H9 (cell line): ENCODE data around the gene KIAA0930. TPM values are rescaled to one million over a fixed set of nuclear protein-coding genes. Genes with fewer than 3 reads are reported as not detected.

Experiments used
- DNase-seq: peaks from one replicate; pipeline ENCODE4 v3.0.0-alpha.2; 2017
- H2AFZ ChIP-seq: one replicate; pipeline ENCODE4 v1.6.1; 2013; ENCODE audit warnings: mild to moderate bottlenecking, low read length, control low read depth, moderate library complexity
- H2AK5ac ChIP-seq: 2 replicates; pipeline ENCODE4 v1.6.1; 2013; ENCODE audit warnings: low read length, control low read depth, mixed read lengths; ENCODE audit not compliant: insufficient read length
- H2BK120ac ChIP-seq: one replicate; pipeline ENCODE4 v1.6.1; 2013; ENCODE audit warnings: low read depth, mild to moderate bottlenecking, low read length, control low read depth, inconsistent platforms; ENCODE audit not compliant: poor library complexity, severe bottlenecking
- H2BK12ac ChIP-seq: 2 replicates; pipeline ENCODE4 v1.6.1; 2013; ENCODE audit warnings: low read length, control low read depth, mixed read lengths, low read depth; ENCODE audit not compliant: insufficient read length
- H2BK15ac ChIP-seq: 2 replicates; pipeline ENCODE4 v1.6.1; 2013; ENCODE audit warnings: low read depth, low read length, control low read depth
- H2BK20ac ChIP-seq: one replicate; pipeline ENCODE4 v1.6.1; 2013; ENCODE audit warnings: low read depth, mild to moderate bottlenecking, low read length, control low read depth, inconsistent platforms; ENCODE audit not compliant: poor library complexity, severe bottlenecking
- H2BK5ac ChIP-seq: 2 replicates; pipeline ENCODE4 v1.6.1; 2013; ENCODE audit warnings: low read length, control low read depth, mixed read lengths; ENCODE audit not compliant: insufficient read length
- H3K14ac ChIP-seq: 2 replicates; pipeline ENCODE4 v1.6.1; 2013; ENCODE audit warnings: low read length, control low read depth; ENCODE audit not compliant: insufficient read depth
- H3K18ac ChIP-seq: 2 replicates; pipeline ENCODE4 v1.6.1; 2013; ENCODE audit warnings: low read depth, mild to moderate bottlenecking, mixed read lengths, low read length, control low read depth; ENCODE audit not compliant: insufficient read length
- H3K23ac ChIP-seq: 2 replicates; pipeline ENCODE4 v1.6.1; 2013; ENCODE audit warnings: low read length, control low read depth, mixed read lengths, low read depth; ENCODE audit not compliant: insufficient read length
- H3K23me2 ChIP-seq: 2 replicates; pipeline ENCODE4 v1.6.1; 2013; ENCODE audit warnings: low read depth, mild to moderate bottlenecking, mixed read lengths, low read length, control low read depth; ENCODE audit not compliant: insufficient read length, poor library complexity, severe bottlenecking
- H3K27ac ChIP-seq: 2 replicates; pipeline ENCODE4 v1.5.1; 2013; ENCODE audit warnings: low read length, control low read depth, mixed read lengths, low read depth; ENCODE audit not compliant: insufficient read length
- H3K27me3 ChIP-seq: 2 replicates; pipeline ENCODE4 v1.6.1; 2013; ENCODE audit warnings: low read length, control low read depth, inconsistent platforms; ENCODE audit not compliant: insufficient read depth
- H3K4ac ChIP-seq: 2 replicates; pipeline ENCODE4 v1.6.1; 2013; ENCODE audit warnings: low read depth, mild to moderate bottlenecking, control low read depth, inconsistent platforms, low read length, moderate library complexity
- H3K4me1 ChIP-seq: 2 replicates; pipeline ENCODE4 v1.6.1; 2013; ENCODE audit warnings: low read length, control low read depth, inconsistent platforms; ENCODE audit not compliant: insufficient read depth
- H3K4me2 ChIP-seq: 2 replicates; pipeline ENCODE4 v1.6.1; 2013; ENCODE audit warnings: low read length, control low read depth, mixed read lengths; ENCODE audit not compliant: insufficient read length, insufficient read depth
- H3K56ac ChIP-seq: 2 replicates; pipeline ENCODE4 v1.6.1; 2013; ENCODE audit warnings: low read depth, mild to moderate bottlenecking, mixed read lengths, low read length, control low read depth; ENCODE audit not compliant: insufficient read length
- H3K79me1 ChIP-seq: 2 replicates; pipeline ENCODE4 v1.6.1; 2013; ENCODE audit warnings: low read depth, mild to moderate bottlenecking, moderate library complexity, low read length, control low read depth, inconsistent platforms; ENCODE audit not compliant: insufficient read depth, poor library complexity, severe bottlenecking
- H3K79me2 ChIP-seq: 2 replicates; pipeline ENCODE4 v1.6.1; 2013; ENCODE audit warnings: low read length, control low read depth, inconsistent platforms; ENCODE audit not compliant: insufficient read depth
- H3K9ac ChIP-seq: 2 replicates; pipeline ENCODE4 v1.6.1; 2013; ENCODE audit warnings: low read length, control low read depth, mixed read lengths; ENCODE audit not compliant: insufficient read length; ENCODE audit errors: extremely low read depth
- H3K9me3 ChIP-seq: one replicate; pipeline ENCODE4 v1.6.1; 2013; ENCODE audit warnings: low read depth, low read length, inconsistent platforms; ENCODE audit not compliant: control insufficient read depth
- H3T11ph ChIP-seq: one replicate; pipeline ENCODE4 v1.6.1; 2013; ENCODE audit warnings: mild to moderate bottlenecking, low read length, control low read depth, inconsistent platforms
- H4K20me1 ChIP-seq: one replicate; pipeline ENCODE4 v1.6.1; 2013; ENCODE audit not compliant: control insufficient read depth, insufficient read length, insufficient read depth
- H4K5ac ChIP-seq: 2 replicates; pipeline ENCODE4 v1.6.1; 2013; ENCODE audit warnings: low read depth, mild to moderate bottlenecking, mixed read lengths, low read length, control low read depth; ENCODE audit not compliant: insufficient read length
- H4K8ac ChIP-seq: replicated peaks from 2 replicates; pipeline ENCODE4 v1.6.1; 2013; ENCODE audit warnings: low read length, control low read depth, mixed read lengths, low read depth; ENCODE audit not compliant: insufficient read length
- H4K91ac ChIP-seq: 2 replicates; pipeline ENCODE4 v1.6.1; 2013; ENCODE audit warnings: low read depth, mild to moderate bottlenecking, moderate library complexity, mixed read lengths, low read length, control low read depth; ENCODE audit not compliant: insufficient read length
- H3K27ac Mint-ChIP-seq, 3 experiments: 2 replicates in 2 of 3; 3 replicates in 1 of 3; pipeline ENCODE4 v1.8.0; 2020 to 2021; ENCODE audit warnings: mixed read lengths in 3 of 3, mild to moderate bottlenecking in 1 of 3, moderate library complexity in 1 of 3
- H3K27me3 Mint-ChIP-seq: 2 replicates; pipeline ENCODE4 v1.8.0; 2021; ENCODE audit warnings: low read depth, mild to moderate bottlenecking, moderate library complexity, mixed read lengths
- H3K36me3 Mint-ChIP-seq, 3 experiments: 2 replicates in 2 of 3; 3 replicates in 1 of 3; pipeline ENCODE4 v1.8.0; 2020 to 2021; ENCODE audit warnings: low read depth in 3 of 3, mixed read lengths in 3 of 3; ENCODE audit not compliant: insufficient read depth in 1 of 3
- H3K4me1 Mint-ChIP-seq, 2 experiments: 2 replicates each; pipeline ENCODE4 v1.8.0; 2020; ENCODE audit warnings: mixed read lengths in 2 of 2
- H3K4me3 Mint-ChIP-seq, 2 experiments: 2 replicates in 1 of 2; 3 replicates in 1 of 2; pipeline ENCODE4 v1.8.0; 2020 to 2021; ENCODE audit warnings: mild to moderate bottlenecking in 2 of 2, mixed read lengths in 2 of 2, moderate library complexity in 1 of 2
- H3K9me3 Mint-ChIP-seq, 2 experiments: 2 replicates in 1 of 2; 3 replicates in 1 of 2; pipeline ENCODE4 v1.8.0; 2020; ENCODE audit warnings: mild to moderate bottlenecking in 2 of 2, mixed read lengths in 2 of 2, moderate library complexity in 1 of 2
- CTCF ChIP-seq: fragments of 200-600 bp; sonication (generic); conservative IDR thresholded peaks from 3 replicates; pipeline ENCODE4 v1.8.0; 2021; ENCODE audit warnings: antibody characterized with exemption, mild to moderate bottlenecking
- WGBS: extraction: QIAGEN DNeasy Blood & Tissue Kit; methylation state at CpG from one replicate; pipeline ENCODE4 v1.1.7; 2013; ENCODE audit warnings: missing lambda C conversion rate, low lambda C conversion rate, mixed read lengths; ENCODE audit not compliant: insufficient read length; ENCODE audit errors: extremely low coverage; 5-methylcytosine and 5-hydroxymethylcytosine counted together
- total RNA-seq: library from RNA; stranded (reverse); gene quantifications from 2 replicates; pipeline ENCODE4 v1.2.1, GENCODE V29; 2021

Gene KIAA0930
- total RNA-seq, 1 experiment from 2014 or later = 46.2 TPM

GRCh38 chr22:45206233-45206632 lies 34.5 kb downstream of the KIAA0930 start:
- no peak overlapping the region for H2AK5ac ChIP-seq
- H2AFZ ChIP-seq = no peak overlapping the region
- peaks cover 7 to 26% of the 10 kb centered on the region in 2 experiments for H3K4me1 Mint-ChIP-seq
- H2BK120ac ChIP-seq = no peak overlapping the region
- TF ChIP-seq CTCF = no peak
- no peak overlapping the region for H3K9ac ChIP-seq
- H2BK12ac ChIP-seq = no peak overlapping the region
- no peaks in the 10 kb centered on the region for H3K79me2 ChIP-seq
- H3K23ac ChIP-seq = no peak overlapping the region
- H4K20me1 ChIP-seq = peaks cover 4% of the 10 kb centered on the region
- H4K91ac ChIP-seq = no peak overlapping the region
- no peak overlapping the region for H3K4me3 Mint-ChIP-seq
- H3K79me1 ChIP-seq = no peaks in the 10 kb centered on the region
- no peak overlapping the region for H4K8ac ChIP-seq
- peaks cover 0 to 16% (median 11%) of the 10 kb centered on the region in 3 experiments; a peak in 6 of 7 replicates for H3K36me3 Mint-ChIP-seq
- no peaks in the 10 kb centered on the region for H3K4me1 ChIP-seq
- no peak overlapping the region for H3T11ph ChIP-seq
- H3K23me2 ChIP-seq = no peaks in the 10 kb centered on the region
- no peak overlapping the region for H3K18ac ChIP-seq
- no peak overlapping the region for H3K4ac ChIP-seq
- DNase-seq = no peak
- no peak overlapping the region; a peak in 1 of 7 replicates for H3K27ac Mint-ChIP-seq
- H3K9me3 ChIP-seq = no peaks in the 10 kb centered on the region
- H2BK5ac ChIP-seq = no peak overlapping the region
- no peaks in the 10 kb centered on the region; the same call in 1 of the 2 replicates for H3K27me3 Mint-ChIP-seq
- H3K27ac ChIP-seq = no peak overlapping the region
- no peaks in the 10 kb centered on the region for H3K27me3 ChIP-seq
- H3K56ac ChIP-seq = no peak overlapping the region
- H4K5ac ChIP-seq = no peak overlapping the region
- no peak overlapping the region for H3K4me2 ChIP-seq
- H2BK20ac ChIP-seq = no peak overlapping the region
- no peak overlapping the region for H3K14ac ChIP-seq
- no peak overlapping the region for H2BK15ac ChIP-seq
- no peaks in the 10 kb centered on the region for H3K9me3 Mint-ChIP-seq
- WGBS = no CpG with 5 or more reads among the region's 6 CpGs
